Loucy (cell line): ENCODE measurements around the gene ADARB1.
"Not testable (repeated sequence)": the region's sequence is repeated elsewhere in the genome, so short reads cannot be mapped to it uniquely, and the experiment has no call there.

Experiments
- H2AFZ ChIP-seq: fragments of 200-600 bp; sonication (generic); 2 replicates; pipeline ENCODE4 v1.6.0; 2016; ENCODE audit warnings: antibody characterized with exemption, mild to moderate bottlenecking, low read length, moderate library complexity
- H3F3A ChIP-seq: fragments of 200-600 bp; 2 replicates; pipeline ENCODE4 v1.6.0; 2016; ENCODE audit warnings: antibody characterized with exemption, low read depth, mild to moderate bottlenecking
- H3K27me3 ChIP-seq: fragments of 200-600 bp; sonication (generic); 2 replicates; pipeline ENCODE4 v1.6.1; 2014; ENCODE audit warnings: low read length, mild to moderate bottlenecking; ENCODE audit not compliant: insufficient read depth, poor library complexity, severe bottlenecking
- H3K36me3 ChIP-seq: fragments of 200-600 bp; sonication (generic); 2 replicates; pipeline ENCODE4 v1.6.1; 2016; ENCODE audit warnings: low read length; ENCODE audit not compliant: insufficient read depth
- H3K4me1 ChIP-seq: fragments of 200-600 bp; sonication (generic); 2 replicates; pipeline ENCODE4 v1.5.1; 2014; ENCODE audit warnings: low read length, mild to moderate bottlenecking; ENCODE audit not compliant: insufficient read depth, poor library complexity, severe bottlenecking
- H3K4me2 ChIP-seq: fragments of 200-600 bp; sonication (generic); 2 replicates; pipeline ENCODE4 v1.6.0; 2014; ENCODE audit warnings: antibody characterized with exemption, low read length, low read depth, mild to moderate bottlenecking; ENCODE audit not compliant: poor library complexity, severe bottlenecking
- H3K4me3 ChIP-seq: fragments of 200-600 bp; sonication (generic); 2 replicates; pipeline ENCODE4 v1.5.1; 2014; ENCODE audit warnings: low read length, mild to moderate bottlenecking, mixed read lengths; ENCODE audit not compliant: poor library complexity, severe bottlenecking
- H3K79me2 ChIP-seq: fragments of 200-600 bp; sonication (generic); 2 replicates; pipeline ENCODE4 v1.6.1; 2014; ENCODE audit warnings: low read length; ENCODE audit not compliant: insufficient read depth
- H3K9ac ChIP-seq: fragments of 200-600 bp; sonication (generic); 2 replicates; pipeline ENCODE4 v1.6.0; 2014; ENCODE audit warnings: mild to moderate bottlenecking, low read depth, low read length, moderate library complexity; ENCODE audit not compliant: poor library complexity, severe bottlenecking
- H3K9me2 ChIP-seq: fragments of 200-600 bp; sonication (generic); replicated peaks from 2 replicates; pipeline ENCODE4 v1.6.1; 2016; ENCODE audit warnings: low read depth, low read length, mixed read lengths
- H3K9me3 ChIP-seq: fragments of 200-600 bp; sonication (generic); 2 replicates; pipeline ENCODE4 v1.6.1; 2014; ENCODE audit warnings: mild to moderate bottlenecking, antibody characterized with exemption, low read length, low read depth; ENCODE audit not compliant: insufficient read depth
- H4K20me1 ChIP-seq: fragments of 200-600 bp; sonication (generic); 2 replicates; pipeline ENCODE4 v1.6.0; 2014; ENCODE audit warnings: antibody characterized with exemption, low read length, mild to moderate bottlenecking; ENCODE audit not compliant: insufficient read depth, poor library complexity, severe bottlenecking
- EZH2phosphoT487 ChIP-seq: fragments of 200-600 bp; IDR thresholded peaks from 2 replicates; pipeline ENCODE4 v1.6.1; 2018; ENCODE audit warnings: antibody characterized with exemption, mild to moderate bottlenecking, moderate library complexity, borderline replicate concordance
- TF ChIP-seq, protein P1 (sequence below): fragments of 200-600 bp; sonication (generic); conservative IDR thresholded peaks from 2 replicates; pipeline ENCODE4 v1.5.1; 2014; ENCODE audit warnings: mild to moderate bottlenecking, antibody characterized with exemption, low read length

ADARB1 gene

DNA sequence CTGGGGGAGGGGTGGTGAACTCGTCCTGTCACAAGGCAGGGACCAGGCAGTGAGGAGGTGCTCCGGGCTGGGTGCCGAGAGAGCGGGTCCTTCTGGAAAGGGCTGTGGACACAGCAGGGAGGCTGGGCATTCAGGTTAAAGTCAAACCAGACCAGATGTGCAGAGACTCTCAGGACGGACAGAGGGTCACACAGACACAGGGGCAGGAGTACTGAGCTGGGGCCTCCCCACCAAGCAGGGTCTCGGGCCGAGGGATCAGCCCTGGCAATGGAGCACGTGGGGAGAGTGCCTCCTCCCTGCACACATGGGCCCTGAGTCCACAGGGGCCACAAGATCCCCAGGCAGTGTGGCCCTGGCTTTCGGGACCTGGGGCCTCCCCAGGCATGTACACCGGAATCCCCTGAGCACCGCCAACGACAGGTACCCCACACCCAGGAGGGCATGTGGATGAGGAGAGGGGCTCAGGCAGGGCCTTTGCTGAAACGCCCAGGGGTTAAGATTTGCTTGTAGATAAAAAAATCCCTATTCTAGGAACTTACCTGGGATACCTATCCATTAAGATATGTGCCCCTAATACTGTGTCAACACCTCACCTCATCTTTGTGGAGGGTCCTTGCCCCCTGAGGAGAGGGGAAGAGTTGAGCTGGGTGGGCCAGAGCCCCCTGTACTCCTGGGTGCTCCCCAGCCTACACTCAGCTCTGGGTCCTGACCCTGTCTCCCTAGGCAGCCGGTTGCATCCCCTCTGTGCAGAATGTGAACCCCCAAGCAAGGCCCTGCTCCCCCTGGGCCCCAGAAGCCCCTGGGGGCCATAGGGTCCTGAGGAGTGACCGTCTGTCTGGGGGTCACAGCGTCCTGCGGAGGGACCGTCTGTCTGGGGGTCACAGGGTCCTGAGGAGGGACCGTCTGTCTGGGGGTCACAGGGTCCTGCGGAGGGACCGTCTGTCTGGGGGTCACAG is 46.9 kb upstream of the ADARB1 start:
- Histone ChIP-seq H3K27me3 (no peaks in the 10 kb centered on the region), H3K9me2 (no peaks in the 10 kb centered on the region), H4K20me1 (no peaks in the 10 kb centered on the region), H3K4me2 (no peak overlapping the region), H3K36me3 (no peaks in the 10 kb centered on the region), H3F3A (no peaks in the 10 kb centered on the region), H3K4me3 (no peak overlapping the region), H2AFZ (no peak overlapping the region), H3K9ac (no peak overlapping the region), H3K79me2 (no peaks in the 10 kb centered on the region), H3K4me1 (peaks cover 23% of the 10 kb centered on the region), H3K9me3 (peaks cover 5% of the 10 kb centered on the region; the same call in 1 of the 2 replicates)
- TF ChIP-seq, protein P1, sequence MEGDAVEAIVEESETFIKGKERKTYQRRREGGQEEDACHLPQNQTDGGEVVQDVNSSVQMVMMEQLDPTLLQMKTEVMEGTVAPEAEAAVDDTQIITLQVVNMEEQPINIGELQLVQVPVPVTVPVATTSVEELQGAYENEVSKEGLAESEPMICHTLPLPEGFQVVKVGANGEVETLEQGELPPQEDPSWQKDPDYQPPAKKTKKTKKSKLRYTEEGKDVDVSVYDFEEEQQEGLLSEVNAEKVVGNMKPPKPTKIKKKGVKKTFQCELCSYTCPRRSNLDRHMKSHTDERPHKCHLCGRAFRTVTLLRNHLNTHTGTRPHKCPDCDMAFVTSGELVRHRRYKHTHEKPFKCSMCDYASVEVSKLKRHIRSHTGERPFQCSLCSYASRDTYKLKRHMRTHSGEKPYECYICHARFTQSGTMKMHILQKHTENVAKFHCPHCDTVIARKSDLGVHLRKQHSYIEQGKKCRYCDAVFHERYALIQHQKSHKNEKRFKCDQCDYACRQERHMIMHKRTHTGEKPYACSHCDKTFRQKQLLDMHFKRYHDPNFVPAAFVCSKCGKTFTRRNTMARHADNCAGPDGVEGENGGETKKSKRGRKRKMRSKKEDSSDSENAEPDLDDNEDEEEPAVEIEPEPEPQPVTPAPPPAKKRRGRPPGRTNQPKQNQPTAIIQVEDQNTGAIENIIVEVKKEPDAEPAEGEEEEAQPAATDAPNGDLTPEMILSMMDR, result no peak
- no peak for TF ChIP-seq EZH2phosphoT487

DNA sequence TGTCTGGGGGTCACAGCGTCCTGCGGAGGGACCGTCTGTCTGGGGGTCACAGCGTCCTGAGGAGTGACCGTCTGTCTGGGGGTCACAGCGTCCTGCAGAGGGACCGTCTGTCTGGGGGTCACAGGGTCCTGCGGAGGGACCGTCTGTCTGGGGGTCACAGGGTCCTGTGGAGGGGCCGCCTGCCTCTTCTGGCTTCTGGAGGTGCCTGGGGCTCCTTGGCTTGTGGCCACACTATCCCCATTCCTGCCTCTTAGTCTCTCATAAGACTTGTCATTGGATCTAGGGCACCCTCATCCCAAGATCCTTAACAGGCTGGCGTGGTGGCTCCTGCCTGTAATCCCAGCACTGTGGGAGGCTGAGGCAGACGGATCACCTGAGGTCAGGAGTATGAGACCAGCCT is 45.7 kb upstream of the ADARB1 start:
- H3K9me3 ChIP-seq, H3K9me2 ChIP-seq, H4K20me1 ChIP-seq, H3K79me2 ChIP-seq, H3F3A ChIP-seq, H3K27me3 ChIP-seq, H3K9ac ChIP-seq, H2AFZ ChIP-seq, H3K4me2 ChIP-seq, H3K4me3 ChIP-seq, H3K36me3 ChIP-seq: not testable (repeated sequence)
- H3K4me1 ChIP-seq, result peaks cover 23% of the 10 kb centered on the region

DNA sequence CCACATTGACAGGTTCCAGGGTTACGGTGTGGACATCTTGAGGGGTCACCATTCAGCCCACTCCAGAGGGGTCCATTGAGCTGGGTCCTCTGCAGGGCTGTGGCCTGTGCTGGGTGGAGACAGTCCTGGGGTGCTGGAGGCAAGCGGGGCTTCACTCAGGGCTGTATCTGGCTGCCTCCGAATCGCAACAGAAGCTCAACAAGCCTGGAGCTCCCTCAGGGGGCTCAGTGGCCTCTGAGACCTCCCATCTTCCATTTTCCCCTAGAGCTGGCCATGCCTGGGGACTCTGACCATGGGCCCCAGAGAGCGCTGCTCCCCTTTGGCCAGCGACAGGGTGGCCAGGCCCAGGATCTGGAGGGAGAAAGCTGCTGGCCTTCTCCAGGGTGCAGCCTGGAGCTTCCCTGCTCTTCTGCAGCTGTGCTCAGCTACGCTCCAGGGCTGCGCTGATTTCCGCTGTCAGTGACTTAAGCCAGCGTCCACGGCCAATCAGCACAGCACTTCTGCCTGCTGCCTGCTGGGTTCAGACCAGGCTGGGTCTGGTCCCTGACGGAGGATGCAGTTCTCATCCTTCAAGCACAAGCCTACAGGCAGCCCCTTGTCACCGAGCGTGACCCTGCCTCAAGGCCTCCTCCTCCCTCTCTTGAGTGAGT is 45.0 kb upstream of the ADARB1 start:
- Histone ChIP-seq H3K4me2 (no peak overlapping the region), H3K27me3 (no peaks in the 10 kb centered on the region), H3K9me3 (no peaks in the 10 kb centered on the region), H3F3A (no peaks in the 10 kb centered on the region), H3K9me2 (no peaks in the 10 kb centered on the region), H3K4me3 (no peak overlapping the region), H3K79me2 (no peaks in the 10 kb centered on the region), H2AFZ (no peak overlapping the region), H3K36me3 (no peaks in the 10 kb centered on the region), H3K4me1 (peaks cover 23% of the 10 kb centered on the region), H3K9ac (no peak overlapping the region), H4K20me1 (no peaks in the 10 kb centered on the region)
- TF ChIP-seq, protein P1, result no peak
- TF ChIP-seq EZH2phosphoT487, result no peak
